K562 (cell line): ENCODE data around the gene PTPRC. TPM values are rescaled to one million over a fixed set of nuclear protein-coding genes. Genes with fewer than 3 reads are reported as not detected.

Experiments used
- ASH1L ChIP-seq: fragments of 450-650 bp; IDR thresholded peaks from 2 replicates; pipeline ENCODE4 v1.6.1; 2018; ENCODE audit warnings: borderline replicate concordance, mild to moderate bottlenecking, low read depth; ENCODE audit not compliant: partially characterized antibody
- CAMTA2 ChIP-seq: fragments of 250-450 bp; sonication (Bioruptor Pico); conservative IDR thresholded peaks from 2 replicates; pipeline ENCODE4 v1.5.1; 2022
- CC2D1A ChIP-seq: fragments of 450-650 bp; IDR thresholded peaks from 2 replicates; pipeline ENCODE4 v1.6.1; 2017; ENCODE audit warnings: mild to moderate bottlenecking
- DEAF1 ChIP-seq: fragments of 450-650 bp; formaldehyde crosslinking; IDR thresholded peaks from 2 replicates; pipeline ENCODE4 v1.4.0; 2020; ENCODE audit warnings: mild to moderate bottlenecking, moderate library complexity
- DMBX1 ChIP-seq: fragments of 250-450 bp; sonication (Bioruptor Pico); IDR thresholded peaks from 2 replicates; pipeline ENCODE4 v1.8.0; 2022; ENCODE audit warnings: inconsistent platforms, mild to moderate bottlenecking, moderate library complexity, borderline replicate concordance
- E4F1 ChIP-seq: fragments of 250-450 bp; sonication (Bioruptor Pico); IDR thresholded peaks from 2 replicates; pipeline ENCODE4 v1.5.0; 2021; ENCODE audit warnings: mild to moderate bottlenecking, borderline replicate concordance
- HSF4 ChIP-seq: fragments of 250-450 bp; sonication (Bioruptor Pico); IDR thresholded peaks from 2 replicates; pipeline ENCODE4 v2.1.2; 2022; ENCODE audit warnings: mild to moderate bottlenecking, moderate library complexity, borderline replicate concordance
- SIX5 ChIP-seq, 2 experiments: IDR thresholded peaks; 2 replicates each; pipeline ENCODE4 v1.6.1; 2011; ENCODE audit warnings: low read length in 2 of 2, borderline replicate concordance in 1 of 2, low read depth in 1 of 2, mild to moderate bottlenecking in 1 of 2, moderate library complexity in 1 of 2; ENCODE audit not compliant: insufficient read depth in 1 of 2
- ZBTB26 ChIP-seq: fragments of 450-650 bp; formaldehyde crosslinking; IDR thresholded peaks from 2 replicates; pipeline ENCODE4 v1.4.0; 2022; ENCODE audit warnings: missing genetic modification characterization
- ZNF311 ChIP-seq: fragments of 250-450 bp; sonication (Bioruptor Pico); IDR thresholded peaks from 2 replicates; pipeline ENCODE4 v1.4.0; 2020; ENCODE audit warnings: mild to moderate bottlenecking, moderate library complexity
- ZNF644 ChIP-seq: fragments of 200-800 bp; sonication (Bioruptor generic); IDR thresholded peaks from 2 replicates; pipeline ENCODE4 v1.6.1; 2016; ENCODE audit warnings: low read depth, missing genetic modification characterization, missing compliant biosample characterization
- polyA plus RNA-seq, 8 experiments: library from polyadenylated mRNA; depleted of rRNA in 4 of 8; stranded (reverse) in 5 of 8; unstranded in 3 of 8; fragments of >200 nt; fragmentation: Nextera tagmentation in 2 of 8; fragmentation: Illumina TruSeq in 1 of 8; extraction: Ambion mirVana in 2 of 8; extraction: Trizol in 1 of 8; gene quantifications; 2 replicates each; pipeline versions ENCODE4 v1.2.1 to v1.2.3, GENCODE V29; 2011 to 2014; ENCODE audit warnings: inconsistent platforms in 1 of 8, missing spikeins in 1 of 8
- total RNA-seq, 7 experiments: library from RNA; depleted of rRNA in 6 of 7; stranded (reverse); fragments of >200 nt in 6 of 7; fragmentation: Illumina TruSeq in 2 of 7; extraction: Trizol in 2 of 7; gene quantifications; 2 replicates each; pipeline versions ENCODE4 v1.2.1 to v1.2.3, GENCODE V29; 2011 to 2021; ENCODE audit warnings: low replicate concordance in 1 of 7

The PTPRC gene
- total and polyA plus RNA-seq, 9 of the 15 experiments (the other 6 are each of a cell fraction or from before 2014, with no cell fraction given), result 7.1 to 107 (median 62.9) TPM

DNA sequence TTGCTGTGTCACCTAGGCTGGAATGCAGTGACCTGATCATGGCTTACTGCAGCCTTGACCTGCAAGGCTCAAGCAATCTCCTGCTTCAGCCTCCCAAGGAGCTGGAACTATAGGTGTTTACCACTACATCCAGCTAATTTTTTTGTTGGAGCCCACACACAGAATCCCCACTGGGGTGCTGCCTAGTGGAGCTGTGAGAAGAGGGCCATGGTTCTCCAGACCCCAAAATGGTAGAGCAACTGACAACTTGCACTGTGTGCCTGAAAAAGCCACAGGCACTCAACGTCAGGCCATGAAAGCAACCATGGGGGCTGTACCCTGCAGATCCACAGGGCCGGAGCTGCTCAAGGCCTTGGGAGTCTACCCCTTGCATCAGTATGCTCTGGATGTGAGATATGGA is 39.1 kb upstream of the PTPRC start (continued):
- no peak for TF ChIP-seq ZNF644 (tag)
- no peak for TF ChIP-seq HSF4 (CRISPR knock-in tag)
- TF ChIP-seq E4F1 (CRISPR knock-in tag), result no peak
- peak; percentile 40; the same call in 1 of the 2 replicates for TF ChIP-seq ZNF311 (CRISPR knock-in tag)
- no peak for TF ChIP-seq SIX5 (IDR thresholded peaks at IDR 0.05; ENCODE audit: borderline replicate concordance in 1 of 2, insufficient read depth in 1 of 2, low read depth in 1 of 2, low read length in 2 of 2)
- no peak for TF ChIP-seq ASH1L
- TF ChIP-seq DEAF1 (CRISPR knock-in tag), result no peak
- TF ChIP-seq CAMTA2 (CRISPR knock-in tag), result no peak
- TF ChIP-seq DMBX1, result peak; percentile 78; the same call in 1 of the 2 replicates
- TF ChIP-seq ZBTB26 (CRISPR knock-in tag), result no peak
- TF ChIP-seq CC2D1A, result no peak
- TF ChIP-seq, all 486 proteins: peak for 6
